HG02885 (cell line): Measurements from ENCODE around the gene ADAMTS13.
"Not testable (repeated sequence)": the region's sequence is repeated elsewhere in the genome, so short reads cannot be mapped to it uniquely, and the experiment has no call there.

Experiments
- ATAC-seq: cut with Tn5 transposase; IDR thresholded peaks from one replicate; pipeline ENCODE4 v1.9.1; 2021; ENCODE audit warnings: mild to moderate bottlenecking; ENCODE audit not compliant: unreplicated experiment, poor library complexity

Gene ADAMTS13

GRCh38 chr9:133449760-133450159, 27.6 kb downstream of the ADAMTS13 start:
- ATAC-seq: no peak

GRCh38 chr9:133451865-133452264, 29.7 kb downstream of the ADAMTS13 start:
- not testable (repeated sequence) for ATAC-seq

- no peak for ATAC-seq
Measured at GRCh38 chr9:133452562-133452961, 30.4 kb downstream of the ADAMTS13 start.

GRCh38 chr9:133453651-133454050, 31.5 kb downstream of the ADAMTS13 start:
- no peak for ATAC-seq

- ATAC-seq: no peak
Measured at GRCh38 chr9:133454325-133454724, 32.2 kb downstream of the ADAMTS13 start.

- ATAC-seq: no peak
Measured at GRCh38 chr9:133454943-133455673, 32.9 kb downstream of the ADAMTS13 start.

GRCh38 chr9:133455936-133456335, 33.8 kb downstream of the ADAMTS13 start:
- no peak for ATAC-seq

- ATAC-seq: no peak
Measured at GRCh38 chr9:133456409-133456808, 34.2 kb downstream of the ADAMTS13 start.

- ATAC-seq: no peak
Measured at GRCh38 chr9:133457233-133457632, 35.1 kb downstream of the ADAMTS13 start.

- ATAC-seq: no peak
Measured at GRCh38 chr9:133457748-133458147, 35.6 kb downstream of the ADAMTS13 start.

GRCh38 chr9:133458643-133459312, 36.6 kb downstream of the ADAMTS13 start:
- no peak for ATAC-seq

GRCh38 chr9:133459476-133460404, 37.6 kb downstream of the ADAMTS13 start, which contains the start of gene CACFD1:
CACFD1 (plus strand) TSS chr9:133459978; CDS start chr9:133460067, 89 bp downstream.
- peak; percentile 79 for ATAC-seq

GRCh38 chr9:133460405-133461175, 38.4 kb downstream of the ADAMTS13 start:
- peak; percentile 23 for ATAC-seq

GRCh38 chr9:133461975-133462374, 39.8 kb downstream of the ADAMTS13 start:
- no peak for ATAC-seq

- ATAC-seq: no peak
Measured at GRCh38 chr9:133463234-133463863, 41.2 kb downstream of the ADAMTS13 start.

GRCh38 chr9:133463864-133464615, 41.9 kb downstream of the ADAMTS13 start:
- ATAC-seq: no peak

- no peak for ATAC-seq
Measured at GRCh38 chr9:133464638-133465037, 42.5 kb downstream of the ADAMTS13 start.

- no peak for ATAC-seq
Measured at GRCh38 chr9:133465984-133466383, 43.8 kb downstream of the ADAMTS13 start.

GRCh38 chr9:133467101-133467500, 44.9 kb downstream of the ADAMTS13 start:
- ATAC-seq: no peak
